ENCODE results near the gene SIX6. TPM values are rescaled to one million over a fixed set of nuclear protein-coding genes. Genes with fewer than 3 reads are reported as not detected.

Gene SIX6
- total RNA-seq, 1 donor from 2014 or later: 1.4 TPM

DNA sequence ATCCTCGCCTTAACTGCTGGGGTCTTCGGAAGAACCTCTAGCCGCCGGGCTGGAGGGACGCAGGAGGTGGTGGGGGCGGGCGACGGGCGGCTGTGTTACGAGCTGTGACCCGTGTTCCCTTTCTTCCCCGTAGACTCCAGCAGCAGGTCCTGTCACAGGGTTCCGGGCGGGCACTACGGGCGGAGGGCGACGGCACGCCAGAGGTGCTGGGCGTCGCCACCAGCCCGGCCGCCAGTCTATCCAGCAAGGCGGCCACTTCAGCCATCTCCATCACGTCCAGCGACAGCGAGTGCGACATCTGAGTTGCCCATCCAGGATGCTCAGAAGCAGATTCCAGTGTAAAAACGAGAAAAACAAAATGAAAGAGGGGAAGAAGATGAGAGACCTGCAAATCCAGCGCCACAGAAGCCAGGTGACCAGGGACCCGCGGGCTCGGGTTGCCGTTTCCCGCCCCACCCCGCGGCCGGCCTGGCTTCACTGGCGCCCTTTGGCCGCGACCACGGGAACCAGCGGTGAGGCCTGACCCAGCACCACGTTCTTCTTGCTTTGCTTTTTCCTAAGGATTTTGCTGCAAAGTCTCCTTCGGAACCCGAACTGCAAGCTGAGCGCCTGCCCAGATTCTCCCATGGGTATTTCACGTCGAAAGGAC, 2.1 kb downstream of the SIX6 start:
- Histone ChIP-seq H3K9me3 (ENCODE audit: low read depth) (no peaks in the 10 kb centered on the region), H3K4me3 (peak overlapping the region; percentile 50), H3K79me2 (ENCODE audit: low read depth) (no peaks in the 10 kb centered on the region), H3K4me1 (peaks cover 73% of the 10 kb centered on the region), H3K27me3 (peaks cover 89% of the 10 kb centered on the region), H3K27ac (no peak overlapping the region), H4K20me1 (ENCODE audit: low read depth) (peaks cover 71% of the 10 kb centered on the region), H3K9ac (no peak overlapping the region), H3K36me3 (no peaks in the 10 kb centered on the region), H3K4me2 (peak overlapping the region; percentile 95), H2AFZ (replicated peaks) (peak overlapping the region; percentile 52), H3F3A (ENCODE audit: low read depth) (peaks cover 69% of the 10 kb centered on the region)
- H3K9me3 Mint-ChIP-seq: peaks cover 4% of the 10 kb centered on the region
- peak overlapping the region; percentile 75 for H3K4me3 Mint-ChIP-seq
- H3K36me3 Mint-ChIP-seq: no peaks in the 10 kb centered on the region
- peak; percentile 95 for TF ChIP-seq EZH2 (IDR thresholded peaks at IDR 0.05)
- peak; percentile 96 for TF ChIP-seq EZH2phosphoT487 (IDR thresholded peaks at IDR 0.05)
- TF ChIP-seq, protein P1, sequence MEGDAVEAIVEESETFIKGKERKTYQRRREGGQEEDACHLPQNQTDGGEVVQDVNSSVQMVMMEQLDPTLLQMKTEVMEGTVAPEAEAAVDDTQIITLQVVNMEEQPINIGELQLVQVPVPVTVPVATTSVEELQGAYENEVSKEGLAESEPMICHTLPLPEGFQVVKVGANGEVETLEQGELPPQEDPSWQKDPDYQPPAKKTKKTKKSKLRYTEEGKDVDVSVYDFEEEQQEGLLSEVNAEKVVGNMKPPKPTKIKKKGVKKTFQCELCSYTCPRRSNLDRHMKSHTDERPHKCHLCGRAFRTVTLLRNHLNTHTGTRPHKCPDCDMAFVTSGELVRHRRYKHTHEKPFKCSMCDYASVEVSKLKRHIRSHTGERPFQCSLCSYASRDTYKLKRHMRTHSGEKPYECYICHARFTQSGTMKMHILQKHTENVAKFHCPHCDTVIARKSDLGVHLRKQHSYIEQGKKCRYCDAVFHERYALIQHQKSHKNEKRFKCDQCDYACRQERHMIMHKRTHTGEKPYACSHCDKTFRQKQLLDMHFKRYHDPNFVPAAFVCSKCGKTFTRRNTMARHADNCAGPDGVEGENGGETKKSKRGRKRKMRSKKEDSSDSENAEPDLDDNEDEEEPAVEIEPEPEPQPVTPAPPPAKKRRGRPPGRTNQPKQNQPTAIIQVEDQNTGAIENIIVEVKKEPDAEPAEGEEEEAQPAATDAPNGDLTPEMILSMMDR (IDR thresholded peaks at IDR 0.05): no peak
- peak; percentile 80 for DNase-seq (ENCODE audit: low spot score)
- no peak overlapping the region for H3K27ac Mint-ChIP-seq
- H3K27me3 Mint-ChIP-seq (ENCODE audit: insufficient read depth, low read depth): peaks cover 80% of the 10 kb centered on the region
- H3K4me1 Mint-ChIP-seq: peaks cover 39% of the 10 kb centered on the region

DNA sequence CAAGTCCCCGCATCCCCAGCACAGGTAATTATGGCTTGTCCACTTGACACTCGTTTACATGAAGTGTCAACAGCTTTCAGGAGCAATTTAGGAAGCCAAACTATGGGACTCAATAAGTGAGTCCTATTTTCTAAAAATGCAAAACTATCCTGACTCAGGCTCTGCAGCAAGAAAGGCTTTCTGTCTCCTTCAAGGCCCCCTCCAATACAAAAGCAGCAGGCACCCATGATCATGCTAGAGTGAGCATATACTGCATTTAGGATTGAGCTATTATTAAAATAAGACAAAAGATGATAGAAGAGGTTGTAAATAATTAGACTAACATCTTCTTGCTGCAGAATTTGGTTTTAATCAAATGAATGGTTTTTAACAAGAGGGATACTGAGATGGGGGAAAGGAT, 3.2 kb downstream of the SIX6 start:
- no peaks in the 10 kb centered on the region for H3K36me3 Mint-ChIP-seq
- H3K9me3 Mint-ChIP-seq: peaks cover 10% of the 10 kb centered on the region

GRCh38 chr14:60512973-60513571, 4.1 kb downstream of the SIX6 start:
- Histone ChIP-seq H3K4me1 (peaks cover 66% of the 10 kb centered on the region), H3K79me2 (ENCODE audit: low read depth) (no peaks in the 10 kb centered on the region), H3K27ac (no peak overlapping the region), H4K20me1 (ENCODE audit: low read depth) (peaks cover 51% of the 10 kb centered on the region), H3K36me3 (no peaks in the 10 kb centered on the region), H2AFZ (replicated peaks) (no peak overlapping the region), H3K4me2 (no peak overlapping the region), H3K9ac (no peak overlapping the region), H3F3A (ENCODE audit: low read depth) (peaks cover 76% of the 10 kb centered on the region), H3K4me3 (no peak overlapping the region), H3K27me3 (peaks cover 89% of the 10 kb centered on the region), H3K9me3 (ENCODE audit: low read depth) (no peaks in the 10 kb centered on the region)
- peaks cover 10% of the 10 kb centered on the region for H3K9me3 Mint-ChIP-seq
- no peaks in the 10 kb centered on the region for H3K36me3 Mint-ChIP-seq
- no peak overlapping the region for H3K4me3 Mint-ChIP-seq
- peaks cover 67% of the 10 kb centered on the region for H3K27me3 Mint-ChIP-seq (ENCODE audit: insufficient read depth, low read depth)
- no peak for TF ChIP-seq EZH2phosphoT487 (IDR thresholded peaks at IDR 0.05)
- TF ChIP-seq, protein P1 (IDR thresholded peaks at IDR 0.05): no peak
- TF ChIP-seq EZH2 (IDR thresholded peaks at IDR 0.05): no peak
- DNase-seq (ENCODE audit: low spot score): peak; percentile 27
- H3K4me1 Mint-ChIP-seq: peaks cover 30% of the 10 kb centered on the region
- no peak overlapping the region for H3K27ac Mint-ChIP-seq

More for the DNA sequence above, 3.2 kb downstream of the SIX6 start:
- Mint-ChIP-seq H3K27ac (no peak overlapping the region), H3K27me3 (ENCODE audit: insufficient read depth, low read depth) (peaks cover 74% of the 10 kb centered on the region), H3K4me3 (no peak overlapping the region), H3K4me1 (peaks cover 39% of the 10 kb centered on the region)
- Histone ChIP-seq H4K20me1 (ENCODE audit: low read depth) (peaks cover 61% of the 10 kb centered on the region), H3K9me3 (ENCODE audit: low read depth) (no peaks in the 10 kb centered on the region), H3K27ac (no peak overlapping the region), H3K79me2 (ENCODE audit: low read depth) (no peaks in the 10 kb centered on the region), H2AFZ (replicated peaks) (no peak overlapping the region), H3K36me3 (no peaks in the 10 kb centered on the region), H3K4me1 (peaks cover 75% of the 10 kb centered on the region), H3K4me2 (no peak overlapping the region), H3K9ac (no peak overlapping the region), H3F3A (ENCODE audit: low read depth) (peaks cover 79% of the 10 kb centered on the region), H3K4me3 (no peak overlapping the region), H3K27me3 (peaks cover 89% of the 10 kb centered on the region)
- TF ChIP-seq, protein P1 (IDR thresholded peaks at IDR 0.05): no peak
- TF ChIP-seq EZH2 (IDR thresholded peaks at IDR 0.05) (no peak), EZH2phosphoT487 (IDR thresholded peaks at IDR 0.05) (no peak)
- peak; percentile 13 for DNase-seq (ENCODE audit: low spot score)

All from neural progenitor cell (in vitro differentiated cells).